PC-9 (cell line): ENCODE results near the gene BCAS3.

Experiments used
- EZH2 ChIP-seq: fragments of 200-600 bp; sonication (generic); IDR thresholded peaks from 2 replicates; pipeline ENCODE4 v1.8.0; 2017; ENCODE audit warnings: antibody characterized with exemption, low read depth
- TF ChIP-seq, protein P1 (sequence below): fragments of 200-600 bp; sonication (generic); conservative IDR thresholded peaks from 2 replicates; pipeline ENCODE4 v1.6.1; 2017; ENCODE audit warnings: mixed run types, antibody characterized with exemption, mild to moderate bottlenecking, moderate library complexity

DNA sequence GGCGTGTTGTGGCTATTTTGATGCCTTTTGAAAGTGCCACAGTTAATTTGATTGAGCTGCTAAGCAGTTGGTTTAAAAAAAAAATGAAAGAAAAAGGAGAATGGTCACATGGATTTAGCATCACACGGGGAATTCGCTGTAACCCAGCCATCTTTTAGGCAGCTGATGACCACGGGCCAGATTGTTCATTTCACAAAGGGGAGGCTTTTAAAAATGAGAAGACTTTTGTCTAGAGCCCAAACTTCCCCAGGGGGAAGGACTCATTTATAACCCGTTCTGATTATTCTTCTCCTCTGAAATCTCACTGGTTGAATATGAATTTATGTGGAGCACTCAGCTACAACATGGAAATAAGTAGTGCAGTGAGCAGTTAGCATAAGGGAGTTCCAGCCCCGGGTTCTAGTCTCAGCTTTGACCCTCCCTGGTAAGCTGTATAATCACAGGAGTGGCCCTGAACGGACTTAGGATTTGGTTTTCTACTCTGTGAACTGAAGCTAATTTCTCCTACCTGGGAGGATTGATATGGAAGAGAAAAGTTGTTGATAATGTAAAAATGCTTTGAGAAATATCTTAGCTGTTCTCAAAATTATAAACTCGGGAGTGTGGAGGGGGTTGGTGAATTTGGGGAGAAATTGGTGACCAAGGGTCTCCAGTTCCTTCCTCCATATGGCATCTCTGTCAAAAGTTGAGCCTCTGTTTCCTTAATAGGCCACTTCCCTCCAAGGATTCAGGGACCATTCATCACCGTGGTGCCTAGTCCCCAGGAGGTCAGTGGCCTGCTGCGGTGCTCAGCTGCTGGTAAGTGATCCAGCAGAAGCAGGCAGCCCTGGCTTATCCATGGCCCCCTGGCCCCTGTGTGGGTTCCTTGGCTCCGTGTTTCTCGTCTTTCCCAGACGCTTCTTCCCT, 645.6 kb downstream of the BCAS3 start:
- TF ChIP-seq, protein P1, sequence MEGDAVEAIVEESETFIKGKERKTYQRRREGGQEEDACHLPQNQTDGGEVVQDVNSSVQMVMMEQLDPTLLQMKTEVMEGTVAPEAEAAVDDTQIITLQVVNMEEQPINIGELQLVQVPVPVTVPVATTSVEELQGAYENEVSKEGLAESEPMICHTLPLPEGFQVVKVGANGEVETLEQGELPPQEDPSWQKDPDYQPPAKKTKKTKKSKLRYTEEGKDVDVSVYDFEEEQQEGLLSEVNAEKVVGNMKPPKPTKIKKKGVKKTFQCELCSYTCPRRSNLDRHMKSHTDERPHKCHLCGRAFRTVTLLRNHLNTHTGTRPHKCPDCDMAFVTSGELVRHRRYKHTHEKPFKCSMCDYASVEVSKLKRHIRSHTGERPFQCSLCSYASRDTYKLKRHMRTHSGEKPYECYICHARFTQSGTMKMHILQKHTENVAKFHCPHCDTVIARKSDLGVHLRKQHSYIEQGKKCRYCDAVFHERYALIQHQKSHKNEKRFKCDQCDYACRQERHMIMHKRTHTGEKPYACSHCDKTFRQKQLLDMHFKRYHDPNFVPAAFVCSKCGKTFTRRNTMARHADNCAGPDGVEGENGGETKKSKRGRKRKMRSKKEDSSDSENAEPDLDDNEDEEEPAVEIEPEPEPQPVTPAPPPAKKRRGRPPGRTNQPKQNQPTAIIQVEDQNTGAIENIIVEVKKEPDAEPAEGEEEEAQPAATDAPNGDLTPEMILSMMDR: no peak
- TF ChIP-seq EZH2: no peak
